BE2C (cell line): ENCODE results near the gene ASPG.

Source experiments
- DNase-seq: peaks from one replicate; pipeline ENCODE4 v3.0.0-alpha.2; 2020
- H3K27me3 ChIP-seq: fragments of 250-450 bp; sonication (Bioruptor Pico); 2 replicates; pipeline ENCODE4 v1.5.1; 2020; ENCODE audit warnings: mild to moderate bottlenecking
- H3K36me3 ChIP-seq: fragments of 250-450 bp; sonication (Bioruptor Pico); 2 replicates; pipeline ENCODE4 v1.5.1; 2020; ENCODE audit warnings: mild to moderate bottlenecking
- H3K4me1 ChIP-seq: fragments of 250-450 bp; sonication (Bioruptor Pico); 2 replicates; pipeline ENCODE4 v1.5.1; 2020
- H3K4me3 ChIP-seq: 2 replicates; pipeline ENCODE4 v1.5.1; 2011; ENCODE audit warnings: low read depth, low read length
- H3K9me3 ChIP-seq: fragments of 250-450 bp; sonication (Bioruptor Pico); 2 replicates; pipeline ENCODE4 v1.5.1; 2020
- CTCF ChIP-seq: IDR thresholded peaks from 2 replicates; pipeline ENCODE4 v1.5.1; 2012; ENCODE audit warnings: mild to moderate bottlenecking, low read depth, low read length

ASPG gene

GRCh38 chr14:104164041-104164440 lies 78.5 kb downstream of the ASPG start:
- Histone ChIP-seq H3K9me3 (no peaks in the 10 kb centered on the region), H3K36me3 (peaks cover 65% of the 10 kb centered on the region), H3K27me3 (no peaks in the 10 kb centered on the region), H3K4me1 (peaks cover 42% of the 10 kb centered on the region), H3K4me3 (no peak overlapping the region)
- no peak for TF ChIP-seq CTCF
- DNase-seq = no peak

GRCh38 chr14:104164512-104164911 lies 79.0 kb downstream of the ASPG start:
- Histone ChIP-seq H3K4me3 (no peak overlapping the region), H3K36me3 (peaks cover 62% of the 10 kb centered on the region), H3K27me3 (no peaks in the 10 kb centered on the region), H3K4me1 (peaks cover 42% of the 10 kb centered on the region), H3K9me3 (no peaks in the 10 kb centered on the region)
- DNase-seq = no peak
- TF ChIP-seq CTCF = no peak
